Tibial nerve (tissue), 4 donors: ENCODE results near the gene ERFE.

Experiments used
- EP300 ChIP-seq, 2 donors: sonication (generic); formaldehyde crosslinking; IDR thresholded peaks; one replicate each; pipeline ENCODE4 v1.6.1; 2017; ENCODE audit warnings: antibody characterized with exemption in 2 of 2, mild to moderate bottlenecking in 1 of 2
- POLR2A ChIP-seq, 2 donors: fragments of 450-650 bp; IDR thresholded peaks; one replicate each; pipeline ENCODE4 v1.6.1; 2017; ENCODE audit warnings: antibody characterized with exemption in 2 of 2, mild to moderate bottlenecking in 2 of 2, moderate library complexity in 2 of 2
- TF ChIP-seq, protein P1 (sequence below), 5 experiments: fragments of 200-600 bp in 3 of 5; fragments of 450-650 bp in 2 of 5; sonication (generic) in 3 of 5; IDR thresholded peaks; one replicate each; pipeline ENCODE4 v1.5.1; 2016 to 2019; ENCODE audit warnings: antibody characterized with exemption in 5 of 5, mild to moderate bottlenecking in 3 of 5, moderate library complexity in 2 of 5

DNA sequence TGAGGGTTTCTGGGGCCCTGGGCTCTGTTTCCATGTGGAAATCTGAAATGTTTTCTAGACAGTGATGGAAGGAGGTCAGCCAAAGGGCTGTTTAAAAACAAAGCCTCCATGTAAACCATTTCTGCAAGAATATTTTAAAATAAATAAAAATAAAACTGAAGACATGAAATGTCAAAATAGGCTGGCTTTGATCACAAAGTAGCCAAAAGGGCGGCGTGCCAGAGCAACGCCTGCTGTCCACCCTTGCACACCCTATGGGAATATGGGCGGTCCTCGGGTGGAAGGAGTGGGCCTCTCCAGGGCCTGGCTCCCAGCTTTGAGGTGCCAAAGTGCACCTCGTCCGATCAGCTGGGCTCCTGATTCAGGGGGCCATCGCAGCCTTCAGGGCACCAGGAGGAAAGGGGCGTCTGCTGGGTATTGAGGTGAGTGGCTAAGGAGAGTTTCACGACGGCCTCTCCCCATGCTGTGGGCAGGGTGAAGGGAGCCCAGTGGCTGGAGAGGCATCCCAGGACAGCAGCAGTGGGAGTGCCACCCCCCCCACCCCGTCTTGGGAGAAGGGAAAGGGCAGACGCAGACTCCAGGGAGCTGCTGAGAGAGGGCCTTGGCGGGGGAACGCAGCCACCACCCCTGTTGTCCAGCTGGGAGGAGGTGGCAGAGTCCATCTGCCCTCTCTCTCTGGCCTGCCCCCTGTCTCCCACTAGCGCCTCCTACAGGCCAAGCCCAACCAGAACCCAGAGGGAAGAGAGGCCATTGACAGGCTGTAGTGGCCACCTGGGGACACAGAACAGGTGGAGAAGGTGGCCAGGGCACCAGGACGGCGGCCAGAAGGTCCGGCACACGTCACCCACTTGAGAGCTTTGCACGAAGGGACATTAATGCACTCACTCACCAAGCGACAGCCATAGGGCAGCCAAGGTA lies 5.7 kb upstream of the ERFE start:
- no peak for TF ChIP-seq POLR2A (IDR thresholded peaks at IDR 0.05)
- TF ChIP-seq, protein P1, sequence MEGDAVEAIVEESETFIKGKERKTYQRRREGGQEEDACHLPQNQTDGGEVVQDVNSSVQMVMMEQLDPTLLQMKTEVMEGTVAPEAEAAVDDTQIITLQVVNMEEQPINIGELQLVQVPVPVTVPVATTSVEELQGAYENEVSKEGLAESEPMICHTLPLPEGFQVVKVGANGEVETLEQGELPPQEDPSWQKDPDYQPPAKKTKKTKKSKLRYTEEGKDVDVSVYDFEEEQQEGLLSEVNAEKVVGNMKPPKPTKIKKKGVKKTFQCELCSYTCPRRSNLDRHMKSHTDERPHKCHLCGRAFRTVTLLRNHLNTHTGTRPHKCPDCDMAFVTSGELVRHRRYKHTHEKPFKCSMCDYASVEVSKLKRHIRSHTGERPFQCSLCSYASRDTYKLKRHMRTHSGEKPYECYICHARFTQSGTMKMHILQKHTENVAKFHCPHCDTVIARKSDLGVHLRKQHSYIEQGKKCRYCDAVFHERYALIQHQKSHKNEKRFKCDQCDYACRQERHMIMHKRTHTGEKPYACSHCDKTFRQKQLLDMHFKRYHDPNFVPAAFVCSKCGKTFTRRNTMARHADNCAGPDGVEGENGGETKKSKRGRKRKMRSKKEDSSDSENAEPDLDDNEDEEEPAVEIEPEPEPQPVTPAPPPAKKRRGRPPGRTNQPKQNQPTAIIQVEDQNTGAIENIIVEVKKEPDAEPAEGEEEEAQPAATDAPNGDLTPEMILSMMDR (IDR thresholded peaks at IDR 0.05) = no peak
- no peak for TF ChIP-seq EP300 (IDR thresholded peaks at IDR 0.05)
